HG02943 (cell line): ENCODE results near the gene IPO8.
"Not testable (repeated sequence)": the region's sequence is repeated elsewhere in the genome, so short reads cannot be mapped to it uniquely, and the experiment has no call there.

ENCODE experiments used
- ATAC-seq: cut with Tn5 transposase; IDR thresholded peaks from one replicate; pipeline ENCODE4 v1.9.1; 2021; ENCODE audit warnings: mild to moderate bottlenecking, low read depth, moderate library complexity; ENCODE audit not compliant: unreplicated experiment

IPO8 gene

DNA sequence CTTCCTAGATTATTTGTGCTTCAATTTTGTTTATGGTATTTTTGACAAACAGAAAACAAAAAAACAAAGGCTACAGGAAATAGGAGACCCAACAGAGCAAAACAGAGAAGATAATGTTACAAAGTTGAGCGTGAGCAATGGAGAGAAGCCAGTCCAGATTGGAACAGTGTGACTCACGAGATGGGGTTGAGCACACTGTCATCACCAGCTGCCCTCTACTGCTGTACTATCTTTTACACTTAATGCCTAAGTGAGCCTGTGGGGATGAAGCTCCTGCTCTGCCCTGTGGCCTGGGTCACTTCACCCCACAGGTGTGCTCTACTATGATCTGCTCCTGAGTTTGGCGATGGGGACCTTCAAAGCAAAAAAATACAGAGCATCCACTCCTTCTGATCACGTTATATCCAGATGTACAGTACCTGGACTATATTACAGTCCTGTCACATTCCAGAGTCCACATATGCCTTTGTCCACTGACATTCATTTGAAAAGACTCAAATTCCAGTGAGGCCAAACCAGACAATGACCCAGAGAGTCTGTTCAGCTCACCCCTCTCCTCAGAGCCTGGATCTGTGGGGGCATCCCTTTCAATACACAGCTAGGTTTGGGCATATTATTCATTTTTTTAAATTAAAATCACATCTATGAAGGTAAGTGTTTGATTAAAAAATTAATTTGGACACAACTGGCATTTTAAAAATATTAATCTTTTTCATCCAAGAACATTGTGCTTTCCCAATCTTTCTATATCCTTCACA, 4.4 kb downstream of the IPO8 start:
- no peak for ATAC-seq

DNA sequence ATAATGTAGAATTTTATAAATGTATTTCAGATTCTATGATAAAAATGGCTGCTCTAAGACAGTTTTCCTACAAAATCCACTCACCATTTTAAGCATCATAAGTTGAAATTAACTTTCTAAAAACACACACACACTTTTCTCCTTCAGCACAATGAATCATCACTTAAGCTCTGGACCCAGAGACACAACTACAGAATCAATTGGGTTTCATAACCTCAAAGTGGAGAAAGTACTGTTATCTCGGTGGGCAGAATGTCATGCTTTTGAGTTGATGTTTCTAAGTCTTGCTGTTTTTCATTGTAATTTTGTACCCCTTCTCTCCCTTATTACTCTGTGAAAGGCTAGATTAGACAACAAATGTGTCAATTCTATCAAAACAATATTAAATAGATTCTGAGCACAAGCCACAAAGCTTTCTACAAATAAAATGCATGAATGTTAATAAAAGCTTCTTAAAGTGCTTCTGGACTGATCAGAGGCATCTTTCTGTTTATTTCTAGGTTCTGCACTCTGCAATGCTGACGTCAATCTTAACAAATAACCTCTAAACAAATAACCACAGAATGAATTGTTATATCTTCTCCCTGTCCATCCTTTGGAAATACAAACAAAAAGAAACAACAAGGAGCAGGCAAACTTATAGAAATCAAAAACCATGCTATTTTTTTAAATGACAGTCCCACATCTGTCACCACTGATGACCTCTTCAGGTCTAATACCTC, 8.2 kb downstream of the IPO8 start:
- no peak for ATAC-seq

DNA sequence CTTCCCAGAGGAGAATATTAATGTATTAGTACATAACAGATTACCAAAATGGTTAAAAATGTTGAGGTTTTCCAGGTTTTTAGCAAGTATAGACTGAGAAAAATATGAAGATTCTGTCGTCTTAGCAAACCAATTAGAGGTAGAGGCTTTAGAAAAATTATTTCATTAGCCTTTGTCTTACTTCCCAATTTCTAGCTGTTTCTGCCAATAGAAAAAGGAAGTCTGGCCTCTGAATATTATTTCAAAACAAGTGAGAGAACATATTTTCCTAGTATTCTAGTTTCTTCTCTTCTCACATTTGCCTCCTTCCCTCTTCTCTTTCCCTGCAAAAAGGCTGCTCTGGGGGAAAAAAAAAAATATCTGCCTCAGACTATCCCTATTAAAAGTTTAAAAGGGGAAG, 16.4 kb downstream of the IPO8 start:
- ATAC-seq, result no peak

DNA sequence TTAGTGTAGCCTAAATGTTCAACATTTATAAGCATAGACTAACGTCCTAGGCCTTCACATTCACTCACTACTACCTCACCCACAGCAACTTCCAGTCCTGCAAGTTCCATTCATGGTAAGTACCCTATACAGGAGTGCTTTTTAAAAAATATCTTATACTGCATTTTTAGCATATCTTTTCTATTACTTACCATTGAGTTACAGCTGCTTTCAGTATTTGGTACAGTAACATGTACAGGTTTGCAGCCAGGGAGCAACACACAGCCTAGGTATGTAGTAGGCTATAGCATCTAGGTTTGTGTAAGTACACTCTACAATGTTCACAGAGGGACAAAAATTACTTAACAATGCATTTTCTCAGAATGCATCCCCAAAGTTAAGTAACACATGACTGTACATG, 17.4 kb downstream of the IPO8 start:
- ATAC-seq, result no peak

DNA sequence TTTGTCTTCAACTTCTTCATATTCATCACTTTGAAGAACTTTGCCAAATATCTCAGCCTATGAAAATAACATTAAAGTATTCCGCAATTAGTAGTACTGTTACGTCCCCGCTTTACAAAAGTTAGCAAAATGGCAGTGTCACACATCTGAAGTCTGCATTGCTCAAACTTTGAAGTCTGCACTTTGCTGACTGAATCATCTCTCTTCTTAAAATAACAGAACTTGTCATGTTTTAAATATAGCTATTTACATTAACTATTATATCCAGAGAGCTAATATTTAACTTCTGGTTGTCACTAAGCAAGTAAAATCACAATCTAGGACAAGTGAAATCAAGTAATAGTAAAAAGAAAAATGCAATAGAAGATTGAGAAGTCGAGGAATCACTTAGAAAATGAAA, 34.5 kb downstream of the IPO8 start:
- no peak for ATAC-seq

DNA sequence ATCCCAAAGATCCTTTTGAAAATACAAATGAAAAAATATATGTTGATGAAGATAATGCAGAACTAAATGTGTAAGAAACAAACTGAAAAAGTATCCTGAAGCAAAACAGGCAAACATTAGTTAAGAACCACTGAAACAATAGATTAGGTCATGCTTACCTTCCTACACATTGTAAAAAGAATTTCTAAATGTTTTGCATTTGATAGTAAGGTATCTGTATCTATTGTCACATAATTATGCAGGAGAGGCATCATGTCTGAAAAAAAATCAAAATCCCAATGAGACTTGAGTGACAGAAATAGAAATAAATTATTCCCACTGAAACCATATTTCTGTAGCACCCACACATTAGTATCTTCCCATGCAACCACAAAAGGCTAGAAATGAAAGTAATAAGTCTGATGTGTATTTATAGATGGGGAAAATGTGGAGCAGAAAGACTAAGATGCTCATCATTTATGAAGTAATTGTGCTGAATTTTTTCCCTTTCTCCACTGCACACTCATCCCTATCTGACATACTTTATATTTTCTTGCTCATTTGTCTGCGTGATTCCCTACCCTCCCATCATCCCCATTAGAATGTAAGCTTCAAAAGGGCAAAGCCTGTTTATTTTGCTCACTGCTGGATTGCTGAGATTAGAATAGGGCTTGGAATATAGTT, 43.5 kb downstream of the IPO8 start:
- no peak for ATAC-seq

DNA sequence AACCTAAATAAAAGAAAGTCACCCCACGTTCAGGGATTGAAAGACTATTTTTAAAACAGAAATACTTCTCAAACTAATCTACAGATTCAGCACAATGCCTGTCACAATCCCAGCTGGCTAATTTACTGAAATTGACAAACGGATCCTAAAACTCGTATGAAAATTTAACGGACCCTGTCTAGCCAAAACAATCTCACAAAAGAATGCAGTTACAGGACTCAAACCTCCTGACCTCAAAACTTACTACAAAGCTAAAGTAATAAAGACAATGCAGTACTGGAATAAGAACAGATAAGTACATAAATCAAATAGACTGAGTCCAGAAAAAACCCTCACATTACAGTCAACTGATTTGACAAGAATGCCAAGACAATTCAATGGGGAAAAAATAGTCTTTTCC, 48.8 kb downstream of the IPO8 start:
- ATAC-seq, result no peak

DNA sequence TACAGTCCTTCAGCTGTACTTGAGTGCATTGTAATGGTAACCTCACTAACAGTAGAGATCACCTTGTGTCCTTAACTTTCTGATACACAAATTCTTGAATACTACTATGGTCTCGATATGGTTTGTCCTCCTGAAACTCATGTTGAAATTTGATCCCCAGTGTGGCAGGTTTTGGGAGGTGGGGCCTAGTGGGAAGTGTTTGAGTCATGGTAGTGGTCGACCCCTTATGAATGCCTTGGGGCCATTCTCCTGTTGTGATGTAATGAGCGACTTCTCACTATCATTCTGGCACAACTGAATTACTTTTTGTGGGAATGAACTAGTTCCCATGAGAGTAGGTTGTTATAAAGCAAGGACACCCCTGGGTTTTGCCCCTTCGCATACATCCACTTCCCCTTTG, 52.3 kb downstream of the IPO8 start:
- ATAC-seq, result no peak

DNA sequence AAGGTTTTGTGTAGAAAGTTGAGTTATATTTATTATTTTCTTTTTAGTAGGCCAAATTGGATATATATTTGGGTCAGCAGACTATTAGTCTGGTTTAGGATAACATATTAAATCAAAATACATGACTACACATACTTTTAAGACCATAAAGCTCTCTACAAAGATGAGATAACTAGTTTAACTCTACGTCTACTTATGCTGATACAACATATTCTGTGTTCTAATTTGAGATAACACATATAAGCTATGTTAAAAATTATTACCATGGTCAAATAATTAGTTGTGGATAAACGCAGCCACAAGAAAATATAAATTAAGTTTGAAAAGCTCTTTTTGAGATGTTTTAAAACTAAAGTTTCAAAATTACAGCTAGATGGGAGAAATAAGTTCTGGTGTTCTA, 55.3 kb downstream of the IPO8 start:
- ATAC-seq, result no peak

DNA sequence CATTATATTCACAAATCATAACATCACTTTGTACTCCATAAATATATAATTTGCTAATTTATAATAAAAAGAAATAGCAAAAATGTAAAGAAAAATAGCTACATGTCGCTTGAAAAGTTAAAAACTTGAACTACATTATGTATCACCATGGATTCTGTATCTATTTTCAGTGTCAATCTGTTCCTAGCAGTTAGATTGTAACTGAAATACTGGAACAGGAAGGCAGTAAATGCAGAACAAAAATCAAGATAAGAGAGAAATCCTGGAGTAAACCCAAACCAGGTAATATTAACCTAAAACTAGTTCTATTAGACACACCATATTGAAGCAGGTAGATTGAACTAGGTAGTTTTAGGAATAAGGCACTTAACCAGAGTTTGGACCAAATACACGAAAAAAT, 60.3 kb downstream of the IPO8 start:
- no peak for ATAC-seq

DNA sequence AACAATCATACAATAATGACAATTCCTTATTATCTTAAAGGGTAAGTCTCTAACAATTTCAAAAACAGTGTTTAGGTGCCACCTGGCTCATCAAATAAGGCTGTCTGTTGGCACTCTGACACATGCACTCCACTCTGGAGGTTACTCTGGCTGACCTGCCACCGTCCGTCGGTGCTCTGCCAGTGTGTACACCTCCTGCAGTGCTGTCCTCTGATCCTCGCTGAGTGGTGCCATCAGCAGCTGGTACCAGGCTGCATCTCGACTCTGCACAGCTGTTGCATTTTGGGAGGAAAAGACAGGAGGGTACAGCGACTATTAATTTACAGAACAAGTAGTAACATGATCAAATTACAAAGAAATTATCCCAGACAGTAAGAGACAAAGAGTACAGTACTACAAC, 63.9 kb downstream of the IPO8 start:
- no peak for ATAC-seq

DNA sequence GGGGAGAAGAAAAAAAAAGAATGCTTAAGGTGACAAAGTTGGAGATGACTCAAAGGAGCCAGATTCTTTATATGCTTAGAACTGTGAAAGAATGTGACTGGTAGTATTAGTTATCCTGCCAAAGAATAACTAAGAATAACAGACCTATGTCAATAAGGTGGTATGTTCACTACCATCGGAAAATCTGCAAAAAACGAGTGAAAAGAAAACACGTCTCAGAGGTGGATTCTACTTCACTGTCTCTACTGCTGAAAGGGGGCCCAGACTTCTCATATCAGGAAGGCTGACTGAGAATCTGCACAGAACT, 64.7 kb downstream of the IPO8 start:
- no peak for ATAC-seq

DNA sequence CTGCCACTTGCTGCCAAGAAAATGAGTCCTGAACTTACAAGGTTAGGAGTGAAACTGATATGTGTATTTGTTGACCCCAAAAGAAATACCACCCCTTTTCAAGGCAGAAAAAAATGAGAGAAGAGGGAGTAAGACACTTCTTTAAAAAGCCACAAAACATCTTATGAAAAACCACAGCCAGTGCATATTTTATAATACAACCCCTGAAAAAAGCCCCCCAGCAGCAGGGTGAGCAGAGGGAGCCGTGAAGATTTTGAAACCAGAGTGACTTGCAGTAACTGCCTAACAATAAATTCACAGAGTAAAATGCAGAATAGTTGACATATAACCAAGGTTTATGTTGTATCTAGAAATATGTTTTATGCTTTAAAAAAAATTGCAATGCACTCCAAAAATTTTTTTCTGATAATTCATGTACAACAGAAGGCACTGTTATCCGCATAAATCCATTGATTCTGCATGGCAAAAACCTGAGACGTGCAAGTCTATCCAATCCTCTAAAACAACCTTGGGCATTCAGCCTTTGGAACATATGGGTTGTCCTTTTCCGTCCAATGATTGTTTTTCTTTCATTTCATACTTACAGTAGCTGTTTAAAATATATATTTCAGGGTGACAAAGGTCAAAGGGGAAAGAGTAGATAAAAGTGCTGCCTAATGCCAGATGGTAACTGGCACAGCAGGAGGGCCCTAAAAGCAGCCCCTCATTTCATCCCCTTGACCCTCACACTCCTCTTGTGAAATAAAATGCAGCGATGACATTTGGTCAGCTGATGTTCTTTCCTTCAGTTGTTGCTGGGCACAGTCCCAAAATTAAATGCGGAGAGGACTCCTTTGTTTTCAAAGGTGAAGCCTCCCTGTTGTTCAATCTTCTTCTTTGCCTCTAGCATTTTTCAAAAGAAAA, 65.3 kb downstream of the IPO8 start:
- no peak for ATAC-seq

DNA sequence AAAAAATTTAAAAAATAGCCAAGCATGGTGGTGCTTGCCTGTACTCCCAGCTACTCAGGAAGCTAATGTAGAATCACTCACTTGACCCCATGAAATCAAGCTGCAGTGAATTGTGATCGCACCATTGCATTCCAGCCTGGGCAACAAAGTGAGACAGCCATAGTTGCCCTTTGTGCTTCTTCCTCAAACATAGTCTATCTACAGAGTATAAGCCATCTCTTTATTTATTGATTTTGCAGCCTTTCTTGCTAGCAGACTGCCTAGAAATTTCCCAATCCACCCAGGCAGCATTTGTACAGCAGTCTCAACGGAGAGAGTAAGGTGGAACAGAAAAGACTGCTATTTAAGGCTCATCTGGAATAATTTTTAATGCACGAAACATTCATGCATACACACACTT, 68.8 kb downstream of the IPO8 start:
- ATAC-seq, result no peak

DNA sequence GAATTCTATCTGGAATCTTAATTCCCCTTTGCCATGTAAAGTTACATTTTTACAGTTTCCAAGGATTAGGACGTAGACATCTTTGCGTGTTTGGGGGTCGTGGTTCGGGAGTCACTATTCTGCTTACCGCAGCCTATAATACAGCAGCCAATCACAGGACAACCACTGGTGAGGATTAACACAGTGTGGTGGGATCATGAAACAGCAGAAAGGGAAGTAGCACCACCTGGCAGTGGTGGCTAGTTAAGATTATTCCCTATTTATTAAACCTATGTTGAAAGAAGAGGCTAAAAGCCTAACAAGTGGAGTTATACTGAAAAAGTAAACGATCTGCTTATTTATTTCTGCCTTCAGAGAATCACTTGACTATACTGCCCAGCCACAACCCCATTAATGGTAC, 71.7 kb downstream of the IPO8 start:
- ATAC-seq, result no peak

DNA sequence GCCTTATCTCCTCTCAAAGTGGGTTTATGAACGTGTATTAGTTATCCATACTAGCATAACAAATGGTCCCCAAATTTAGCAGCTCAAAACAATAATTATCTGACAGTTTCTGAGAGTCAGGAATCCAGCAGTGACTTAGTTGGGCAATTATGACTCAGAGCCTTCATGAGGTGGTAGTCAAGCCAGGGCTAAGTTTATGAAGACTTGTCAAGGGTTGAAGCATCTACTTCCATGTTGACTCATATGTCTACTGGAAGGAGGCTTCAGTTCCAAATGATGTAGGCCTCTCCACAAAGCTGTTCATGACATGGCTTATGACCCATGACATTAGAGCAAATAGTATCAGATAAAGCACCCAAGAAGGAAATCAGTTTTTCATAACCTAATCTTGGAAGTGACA, 73.2 kb downstream of the IPO8 start:
- no peak for ATAC-seq

DNA sequence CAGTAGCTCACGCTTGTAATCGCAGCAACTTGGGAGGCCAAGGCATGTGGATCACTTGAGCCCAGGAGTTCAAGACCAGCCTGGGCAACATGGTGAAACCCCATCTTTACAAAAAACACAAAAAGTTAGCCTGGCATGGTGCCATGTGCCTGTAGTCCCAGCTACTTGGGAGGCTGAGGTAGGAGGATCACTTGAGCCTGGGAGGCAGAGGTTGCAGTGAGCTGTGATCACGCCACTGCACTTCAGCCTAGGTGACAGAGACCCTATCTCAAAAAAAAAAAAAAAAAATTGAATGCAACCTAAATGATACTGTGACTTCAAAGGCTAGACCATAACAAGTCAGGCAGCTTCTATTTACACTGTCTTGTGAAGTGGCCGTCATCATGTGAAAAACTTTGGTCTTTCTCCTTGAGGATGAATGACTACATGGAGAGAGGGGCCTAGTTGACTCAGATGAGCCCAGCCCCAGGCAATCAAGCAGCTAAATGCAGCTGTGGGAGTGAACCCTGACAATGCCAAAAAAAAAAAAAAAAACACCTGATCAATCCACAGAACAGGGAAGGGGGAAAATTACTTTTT, 73.9 kb downstream of the IPO8 start:
- not testable (repeated sequence) for ATAC-seq

DNA sequence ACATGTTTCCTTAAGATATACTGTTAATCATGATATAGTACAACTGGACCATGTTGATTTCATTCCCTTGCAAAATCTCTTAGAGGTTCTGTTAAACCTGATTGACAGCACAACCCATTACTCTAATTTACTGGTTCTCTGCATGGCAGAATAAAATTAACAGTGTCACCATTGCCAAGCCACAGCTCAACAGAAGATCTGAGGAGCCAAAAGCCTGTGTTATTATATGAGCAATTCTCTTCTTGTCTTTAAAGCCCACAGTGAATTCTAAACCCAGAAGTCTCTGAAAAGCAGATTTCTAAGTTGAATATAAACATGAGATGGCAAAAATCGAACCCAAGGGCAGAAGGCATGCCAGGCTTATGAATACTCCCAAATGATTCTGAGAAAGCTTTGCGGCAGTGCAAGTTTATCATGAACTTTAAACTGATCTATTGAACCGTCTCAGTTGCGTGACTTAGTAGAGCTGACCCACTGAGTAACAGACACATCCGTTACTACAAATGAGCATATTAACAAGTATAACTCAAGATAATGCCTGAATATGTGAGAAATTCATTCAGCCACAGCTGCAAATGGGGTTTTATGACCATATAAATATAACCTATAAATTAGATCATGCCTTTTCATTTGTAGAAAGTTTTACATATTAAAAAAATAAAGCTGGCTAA, 78.2 kb downstream of the IPO8 start:
- ATAC-seq, result no peak

DNA sequence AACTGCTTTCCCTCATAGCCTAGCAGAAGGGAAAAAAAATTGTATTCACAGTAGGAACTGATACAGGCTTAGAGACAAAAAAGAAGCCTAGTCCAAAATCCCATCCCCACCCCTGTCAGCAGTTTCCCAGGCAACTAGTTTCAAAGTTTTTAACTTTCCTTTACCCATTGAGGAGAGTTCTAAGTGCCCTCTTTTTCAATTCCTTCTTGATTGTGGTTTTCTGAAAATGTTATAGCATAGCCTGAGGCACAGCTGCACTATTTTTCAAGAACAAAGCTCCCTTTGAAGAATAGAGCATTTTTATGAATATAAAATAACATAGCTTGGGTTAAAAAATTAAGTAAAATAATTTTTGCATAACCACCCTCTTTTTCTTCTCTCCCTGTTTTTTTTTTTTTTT, 81.6 kb downstream of the IPO8 start:
- no peak for ATAC-seq
